ENCODE data around the gene MAGEA8.
"Not testable (repeated sequence)": the region's sequence is repeated elsewhere in the genome, so short reads cannot be mapped to it uniquely, and the experiment has no call there.

The MAGEA8 gene

DNA sequence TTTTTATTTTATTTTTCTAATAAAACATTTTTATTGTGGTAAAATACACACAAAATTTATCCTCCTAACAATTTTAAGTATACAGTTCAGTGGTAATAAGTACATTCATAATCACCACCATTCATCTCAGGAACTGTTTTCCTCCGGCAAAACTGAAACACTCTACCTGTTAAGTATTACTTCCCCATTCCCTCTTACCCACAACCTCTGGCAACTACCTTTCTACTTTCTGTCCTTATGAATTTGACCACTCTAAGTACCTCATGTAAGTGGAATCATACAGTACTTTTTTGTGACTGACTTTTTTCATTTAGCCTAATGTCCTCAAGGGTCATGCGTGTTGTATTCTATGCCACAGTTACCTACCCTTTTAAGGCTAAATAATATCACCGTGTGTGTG is 27.3 kb downstream of the MAGEA8 start:
- no peak for DNase-seq

DNA sequence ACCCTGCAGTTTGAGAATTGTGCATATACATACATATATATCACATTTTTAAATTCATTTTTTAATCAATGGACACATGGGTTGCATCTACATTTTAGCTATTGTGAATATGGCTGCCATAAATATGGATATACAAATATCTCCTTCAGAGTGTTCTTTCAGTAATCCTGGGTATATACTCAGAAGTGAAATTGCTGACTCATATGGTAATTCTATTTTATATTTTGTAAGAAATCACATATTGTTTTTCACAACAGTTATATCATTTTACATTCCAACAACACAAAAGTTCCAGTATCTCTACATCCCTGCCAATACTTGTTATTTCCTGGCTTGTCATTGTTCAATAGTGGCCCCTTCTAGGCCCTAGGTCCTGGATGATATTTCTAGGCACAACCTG is 27.7 kb downstream of the MAGEA8 start:
- DNase-seq, result no peak

DNA sequence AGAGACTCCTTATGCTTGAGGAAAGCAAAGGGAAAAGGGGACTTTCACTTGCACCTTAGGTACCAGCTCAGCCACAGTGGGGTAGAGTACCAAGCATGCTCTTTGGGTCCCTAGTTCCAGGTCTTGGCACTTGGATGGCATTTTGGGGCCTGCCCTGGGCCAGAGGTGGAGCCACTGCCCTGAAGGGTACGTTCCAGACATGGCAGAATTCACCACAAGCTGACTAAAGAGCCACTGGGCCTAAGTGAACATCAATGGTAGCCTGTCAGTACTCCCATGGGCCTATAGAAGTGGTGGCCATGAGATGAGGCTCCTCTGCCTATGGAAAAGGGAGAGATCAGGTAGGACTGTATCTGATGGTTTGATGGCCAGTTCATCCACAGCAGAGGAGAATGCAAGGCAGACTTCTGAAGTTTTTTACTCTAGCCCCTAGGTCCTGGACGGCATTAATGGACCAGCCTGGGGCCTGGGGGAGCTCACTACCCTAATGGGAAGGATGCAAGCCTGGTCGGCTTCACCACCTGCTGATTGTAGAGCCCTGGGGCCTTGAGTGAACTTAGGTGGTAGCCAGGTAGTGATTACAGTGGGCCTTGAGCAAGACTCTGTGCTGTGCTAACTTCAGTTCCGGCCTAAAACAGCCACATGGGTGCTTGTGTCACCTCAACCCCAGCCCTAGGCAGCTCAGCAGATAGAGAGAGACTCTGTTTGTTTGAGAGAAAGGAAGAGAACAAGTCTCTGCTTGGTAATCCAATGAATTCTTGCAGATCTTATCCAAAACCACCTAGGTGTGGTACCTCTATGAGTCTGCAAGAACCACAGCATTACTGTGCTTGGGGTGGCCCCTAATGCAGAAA is 28.6 kb downstream of the MAGEA8 start:
- DNase-seq, result no peak

GRCh38 chrX:149910178-149910695 is 29.3 kb downstream of the MAGEA8 start:
- no peak for DNase-seq

DNA sequence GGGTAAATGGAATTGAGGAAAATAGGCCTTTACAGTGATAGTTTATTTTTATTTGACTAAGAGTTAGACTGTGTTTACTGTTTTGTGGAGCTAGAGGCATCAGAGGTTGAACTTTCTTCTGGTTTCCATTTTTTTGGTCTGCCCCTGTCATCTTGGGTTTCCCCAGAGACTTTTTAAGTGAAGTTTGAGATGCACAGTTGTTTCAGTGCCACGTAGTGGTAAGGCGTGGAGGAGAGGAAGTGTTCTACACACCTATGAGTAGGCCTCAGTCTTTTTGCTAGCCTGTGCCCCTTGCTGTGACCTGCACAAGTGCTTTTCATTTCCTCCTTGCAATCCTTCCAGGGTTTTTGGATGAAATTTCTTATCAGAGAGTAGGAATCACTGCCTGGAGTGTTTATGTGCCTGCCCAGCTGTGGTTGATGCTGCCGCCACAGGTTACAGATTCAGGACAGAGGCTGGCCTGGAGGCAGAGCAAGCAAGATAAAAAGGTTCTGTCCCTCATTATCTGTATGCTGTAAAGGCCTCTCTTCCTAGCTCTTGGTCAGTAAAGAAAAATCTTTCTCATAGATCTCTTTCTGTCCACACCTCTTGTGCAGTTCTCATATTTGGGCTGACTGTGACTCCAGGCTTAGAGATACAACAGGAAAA is 35.9 kb downstream of the MAGEA8 start:
- DNase-seq, result no peak

DNA sequence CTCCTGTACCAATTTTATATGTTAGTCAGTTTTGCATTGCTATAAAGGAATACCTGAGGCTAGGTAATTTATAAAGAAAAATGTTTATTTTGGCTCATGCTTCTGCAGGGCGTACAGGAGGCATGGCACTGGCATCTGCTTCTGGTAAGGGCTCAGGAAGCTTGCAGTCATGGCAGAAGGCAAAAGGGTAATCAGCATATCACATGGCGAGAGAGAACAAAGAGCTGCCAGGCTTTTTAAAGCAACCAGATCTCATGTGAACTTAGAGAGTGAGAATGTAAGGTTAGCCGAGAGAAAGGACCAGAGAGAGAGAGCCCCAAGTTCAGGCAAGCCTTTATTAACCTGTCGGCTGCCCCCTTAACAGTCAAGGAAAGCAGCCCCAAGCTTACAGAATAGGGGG is 42.9 kb downstream of the MAGEA8 start:
- DNase-seq, result not testable (repeated sequence)

GRCh38 chrX:149924434-149924833 is 43.5 kb downstream of the MAGEA8 start:
- not testable (repeated sequence) for DNase-seq

GRCh38 chrX:149927245-149927963 is 46.4 kb downstream of the MAGEA8 start:
- not testable (repeated sequence) for DNase-seq

DNA sequence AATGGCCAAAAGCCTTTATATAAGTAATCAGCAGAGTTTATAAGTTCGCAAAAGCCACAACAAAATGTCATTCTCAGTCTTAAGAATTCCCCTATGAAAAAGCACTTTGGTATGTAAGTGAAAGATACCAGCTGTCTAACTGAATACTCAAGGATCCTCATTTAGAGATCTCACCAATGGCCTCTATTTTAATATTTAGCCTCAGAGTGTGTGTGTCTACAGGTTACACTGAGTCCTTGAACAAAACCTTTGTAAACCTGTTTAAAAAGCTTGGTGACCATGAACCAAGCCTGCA is 46.9 kb downstream of the MAGEA8 start:
- not testable (repeated sequence) for DNase-seq

- DNase-seq, result not testable (repeated sequence)
Observed at GRCh38 chrX:149928635-149929034, 47.7 kb downstream of the MAGEA8 start.

DNA sequence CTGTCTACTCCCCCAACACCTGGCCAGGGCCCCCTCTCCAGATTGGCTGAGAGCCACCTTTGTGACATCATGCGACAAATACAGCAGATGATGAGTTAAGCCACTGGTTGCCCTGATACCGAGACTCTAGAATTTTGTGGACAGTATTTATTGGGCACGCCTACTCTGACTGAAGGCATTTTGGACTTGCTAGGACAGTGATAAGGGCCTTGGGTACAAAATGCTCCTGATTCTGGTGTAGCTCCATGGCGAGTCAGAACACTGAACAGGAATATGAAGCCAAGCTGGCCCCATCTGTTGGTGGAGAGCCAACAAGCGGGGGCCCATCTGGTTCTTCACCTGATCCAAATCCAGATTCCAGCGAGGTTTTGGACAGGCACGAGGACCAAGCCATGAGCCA is 48.4 kb downstream of the MAGEA8 start, which contains the start of gene HSFX4:
TSS of gene HSFX4 (plus strand) at position 174 of the 400 bp plus-strand sequence. CDS start at position 246, 72 bp downstream.
- DNase-seq, result not testable (repeated sequence)

DNA sequence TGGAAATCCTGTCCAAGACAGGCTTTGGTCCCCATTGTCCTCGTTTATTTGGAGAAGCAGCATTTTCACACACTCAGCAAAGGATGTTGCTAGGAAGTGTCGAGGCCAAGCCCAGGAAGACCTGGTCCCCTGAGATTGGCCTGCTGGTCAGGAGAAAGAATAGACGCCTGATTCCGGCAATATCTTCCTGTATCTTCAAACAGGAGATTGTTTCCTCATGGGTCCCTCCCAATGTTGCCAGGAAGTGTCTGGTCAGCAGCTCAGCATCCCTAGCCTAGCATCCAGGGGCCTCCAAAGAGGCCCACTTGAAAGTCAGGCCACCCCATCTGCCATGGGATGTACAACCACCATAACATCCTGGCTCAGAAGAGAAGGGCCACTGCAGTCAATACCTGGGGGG is 50.4 kb downstream of the MAGEA8 start:
- DNase-seq, result not testable (repeated sequence)

DNA sequence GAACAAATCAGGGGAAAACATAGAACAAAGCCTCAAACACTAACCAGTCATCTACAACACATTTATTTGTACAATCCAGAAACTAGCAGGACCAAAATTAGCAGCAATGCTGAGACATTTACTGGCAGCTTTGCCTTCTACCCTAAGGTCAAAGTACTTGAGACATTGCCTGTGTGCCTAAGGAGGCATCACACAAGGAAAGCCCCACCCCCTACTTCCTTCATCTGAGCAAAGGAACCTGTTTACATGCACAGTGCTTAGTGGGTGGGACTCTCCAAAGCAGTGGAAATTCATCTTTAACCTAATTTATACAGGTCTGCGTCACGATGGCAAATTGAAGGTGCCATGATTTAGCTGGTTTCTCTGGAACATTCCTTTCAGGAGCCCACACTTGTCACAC is 51.2 kb downstream of the MAGEA8 start:
- DNase-seq, result not testable (repeated sequence)

- DNase-seq, result not testable (repeated sequence)
Observed at GRCh38 chrX:149932970-149933369, 52.0 kb downstream of the MAGEA8 start.

DNA sequence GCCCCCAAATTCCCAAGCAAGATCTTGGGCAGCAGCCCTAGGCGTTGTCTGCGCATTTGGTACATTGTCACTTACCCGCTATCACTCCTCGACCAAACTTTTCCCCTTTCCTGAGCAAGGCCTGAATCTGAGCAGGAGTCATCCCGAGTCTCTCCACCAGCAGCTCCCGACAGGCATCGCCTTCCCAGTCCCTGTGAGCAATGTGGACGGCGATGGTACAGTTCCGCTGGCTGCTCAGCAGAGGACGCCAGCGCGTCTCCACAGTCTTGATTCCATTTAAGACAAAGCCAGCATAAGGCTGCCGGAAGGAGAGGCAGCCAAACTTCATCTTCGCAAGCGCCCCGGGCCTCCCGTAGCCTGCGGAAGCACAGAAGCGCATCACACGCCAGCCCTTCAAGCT is 52.6 kb downstream of the MAGEA8 start:
- DNase-seq, result not testable (repeated sequence)

Data from stimulated activated CD8-positive, alpha-beta memory T cell treated with anti-CD3 and anti-CD28 coated beads, Interleukin-4, amount 100 ng/mL, for 48 hours (primary cell).